Measurements from ENCODE around the gene BCOR. TPM values are rescaled to one million over a fixed set of nuclear protein-coding genes. Genes with fewer than 3 reads are reported as not detected.
A peak's percentile ranks its signal among the peaks of the same experiment; 100 is the strongest.

Gene BCOR
- total RNA-seq, 1 experiment from 2014 or later = 21.8 TPM

DNA sequence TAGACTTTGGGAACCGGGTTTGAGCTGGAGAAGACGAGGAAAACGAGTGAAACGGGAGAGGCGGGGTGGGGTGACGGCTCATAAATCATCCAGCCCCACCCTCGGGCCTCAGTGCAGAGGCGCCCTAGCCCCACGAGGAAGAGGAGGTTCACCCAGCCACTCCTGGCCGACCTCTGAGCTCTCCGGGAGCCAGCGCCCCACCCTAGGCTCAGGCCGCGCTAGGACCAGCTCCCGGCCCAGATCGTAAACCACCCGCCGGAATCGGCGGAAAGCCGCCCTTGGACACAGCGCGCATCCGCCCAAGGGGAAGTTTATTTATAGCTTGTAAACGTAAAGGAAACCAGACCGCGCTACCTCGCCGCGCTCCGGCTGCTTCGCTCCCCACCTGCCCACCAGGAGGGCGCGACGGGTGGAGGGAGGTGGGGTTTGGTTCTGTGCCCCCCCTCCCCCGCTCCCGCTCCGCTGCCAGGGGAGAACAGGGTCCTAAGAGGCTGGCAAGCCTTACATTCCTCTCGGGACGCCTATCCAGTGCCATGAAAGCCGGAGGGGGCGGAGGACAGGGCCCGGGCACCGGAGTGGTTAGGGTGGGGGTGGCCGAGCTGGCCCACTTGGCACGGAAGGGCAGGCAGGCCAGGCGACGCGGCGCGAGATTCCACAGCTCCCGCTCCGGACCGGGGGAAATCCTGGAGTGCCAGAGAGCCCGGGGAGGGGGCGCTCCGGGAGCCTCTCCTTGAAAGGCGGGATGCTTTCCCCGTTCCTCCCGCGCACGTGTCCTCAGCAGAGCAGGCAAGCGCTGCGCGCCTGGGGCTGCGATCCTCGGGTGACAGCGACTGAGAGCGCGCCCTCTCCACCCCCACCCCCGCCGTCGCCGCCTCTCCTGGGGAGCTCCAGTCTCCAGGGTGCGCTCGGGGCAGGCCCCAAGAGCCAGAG, 84.2 kb downstream of the BCOR start:
- Histone ChIP-seq H3K4me1 (ENCODE audit: insufficient read depth, low read length) (peaks cover 24% of the 10 kb centered on the region), H3F3A (ENCODE audit: low read length, unreplicated experiment) (no peaks in the 10 kb centered on the region), H3K79me2 (ENCODE audit: low read length) (no peaks in the 10 kb centered on the region), H3K4me2 (ENCODE audit: low read length) (peak overlapping the region; percentile 99), H3K9me3 (ENCODE audit: low read length) (no peaks in the 10 kb centered on the region), H3K27me3 (ENCODE audit: low read length) (no peaks in the 10 kb centered on the region), H3K4me3 (ENCODE audit: low read length) (peak overlapping the region; percentile 77), H2AFZ (ENCODE audit: low read length) (peak overlapping the region; percentile 76), H3K27ac (ENCODE audit: low read length) (peak overlapping the region; percentile 83), H4K20me1 (ENCODE audit: low read length) (no peaks in the 10 kb centered on the region), H3K36me3 (ENCODE audit: low read depth, low read length) (no peaks in the 10 kb centered on the region), H3K9me2 (replicated peaks; ENCODE audit: low read length) (no peaks in the 10 kb centered on the region), H3K9ac (ENCODE audit: low read length) (peak overlapping the region; percentile 90)
- intact Hi-C loops (cut with micrococcal nuclease) = loop anchor here (1.0 to 10.0 kb wide), 7 partner anchors 59 to 282 kb away; partner anchors contain the start of gene BCOR
- DNase-seq = peak; percentile 79
- TF ChIP-seq EZH2 (IDR thresholded peaks at IDR 0.05; ENCODE audit: low read length, unreplicated experiment) (no peak), CTCF (conservative IDR thresholded peaks at IDR 0.05; ENCODE audit: low read depth, low read length) (no peak), EZH2phosphoT487 (IDR thresholded peaks at IDR 0.05; ENCODE audit: borderline replicate concordance, low read length) (no peak)
- CTCF ChIA-PET = interaction anchor here (0.6 to 1.4 kb wide), 6 partner anchors 56 to 398 kb away, joined by 3 to 7 read pairs (median 4); no protein-coding TSS in a partner anchor
- ATAC-seq = peak; percentile 69
- POLR2A ChIA-PET (ENCODE audit: unreplicated experiment) = interaction anchor here (0.6 to 1.1 kb wide), 8 partner anchors 60 to 204 kb away, joined by 3 to 13 read pairs (median 4); partner anchors contain the start of gene BCOR
- BruUV-seq (replicated peaks) = TSS peak; percentile 68

DNA sequence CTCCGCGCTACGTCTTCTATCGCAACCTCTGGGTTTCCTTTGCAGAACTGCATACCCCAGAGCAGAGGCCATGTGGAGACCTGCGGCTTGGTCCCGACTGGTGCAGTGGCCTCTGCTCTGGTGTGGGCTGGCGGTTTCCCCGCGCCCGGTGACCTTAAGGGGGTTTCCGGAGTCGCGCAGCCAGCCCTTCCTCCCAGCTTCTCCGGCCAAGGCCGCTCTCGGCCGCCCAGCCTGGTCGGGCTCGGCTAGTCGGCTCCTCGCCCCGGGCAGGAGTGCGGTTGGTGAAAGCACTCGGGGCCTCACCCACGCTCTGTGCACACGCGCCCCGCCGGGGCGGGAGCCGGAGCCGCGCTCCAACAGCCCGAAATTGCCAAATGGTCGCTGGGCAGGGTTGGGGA, 84.9 kb downstream of the BCOR start:
- H3K9me3 ChIP-seq (ENCODE audit: low read length) = no peaks in the 10 kb centered on the region
- H3F3A ChIP-seq (ENCODE audit: low read length, unreplicated experiment) = no peaks in the 10 kb centered on the region
- H3K79me2 ChIP-seq (ENCODE audit: low read length) = no peaks in the 10 kb centered on the region
- H2AFZ ChIP-seq (ENCODE audit: low read length) = peak overlapping the region; percentile 76
- BruUV-seq (replicated peaks) = TSS peak; percentile 68
- no peaks in the 10 kb centered on the region for H3K9me2 ChIP-seq (replicated peaks; ENCODE audit: low read length)
- no peak for DNase-seq
- peak overlapping the region; percentile 90 for H3K9ac ChIP-seq (ENCODE audit: low read length)
- intact Hi-C loops (cut with micrococcal nuclease) = loop anchor here (1.0 to 10.0 kb wide), 7 partner anchors 58 to 282 kb away; partner anchors contain the start of gene BCOR
- peak overlapping the region; percentile 99 for H3K4me2 ChIP-seq (ENCODE audit: low read length)
- H3K27me3 ChIP-seq (ENCODE audit: low read length) = no peaks in the 10 kb centered on the region
- H3K36me3 ChIP-seq (ENCODE audit: low read depth, low read length) = no peaks in the 10 kb centered on the region
- TF ChIP-seq EZH2phosphoT487 (IDR thresholded peaks at IDR 0.05; ENCODE audit: borderline replicate concordance, low read length) (no peak), EZH2 (IDR thresholded peaks at IDR 0.05; ENCODE audit: low read length, unreplicated experiment) (no peak), CTCF (conservative IDR thresholded peaks at IDR 0.05; ENCODE audit: low read depth, low read length) (no peak)
- CTCF ChIA-PET = interaction anchor here (1.2 to 1.4 kb wide), 2 partner anchors 84 to 282 kb away, joined by 5 to 7 read pairs; no protein-coding TSS in a partner anchor
- peak overlapping the region; percentile 77 for H3K4me3 ChIP-seq (ENCODE audit: low read length)
- ATAC-seq = peak; percentile 27
- H4K20me1 ChIP-seq (ENCODE audit: low read length) = no peaks in the 10 kb centered on the region
- H3K4me1 ChIP-seq (ENCODE audit: insufficient read depth, low read length) = peaks cover 24% of the 10 kb centered on the region
- POLR2A ChIA-PET (ENCODE audit: unreplicated experiment) = interaction anchor here (0.6 to 1.1 kb wide), 5 partner anchors 59 to 203 kb away, joined by 3 to 12 read pairs (median 5); partner anchors contain the start of gene BCOR
- peak overlapping the region; percentile 83 for H3K27ac ChIP-seq (ENCODE audit: low read length)
